HUES6 (cell line): ENCODE data around the gene EXOC3L2.

Source experiments
- H3K27ac ChIP-seq: 2 replicates; pipeline ENCODE4 v1.7.0; 2013; ENCODE audit warnings: low read depth, mild to moderate bottlenecking, low read length, inconsistent platforms
- H3K27me3 ChIP-seq: 2 replicates; pipeline ENCODE4 v1.6.1; 2013; ENCODE audit warnings: low read length; ENCODE audit not compliant: control insufficient read depth, insufficient read depth
- H3K36me3 ChIP-seq: 2 replicates; pipeline ENCODE4 v1.6.1; 2013; ENCODE audit warnings: low read length; ENCODE audit not compliant: control insufficient read depth, insufficient read depth
- H3K4me1 ChIP-seq: 2 replicates; pipeline ENCODE4 v1.6.1; 2013; ENCODE audit warnings: low read length; ENCODE audit not compliant: control insufficient read depth, insufficient read depth
- H3K4me3 ChIP-seq: 2 replicates; pipeline ENCODE4 v1.5.1; 2013; ENCODE audit warnings: low read depth, low read length
- H3K9ac ChIP-seq: one replicate; pipeline ENCODE4 v1.6.1; 2013; ENCODE audit warnings: mild to moderate bottlenecking, low read length
- H3K9me3 ChIP-seq: 2 replicates; pipeline ENCODE4 v1.6.1; 2013; ENCODE audit warnings: low read depth, low read length; ENCODE audit not compliant: control insufficient read depth, insufficient read depth

EXOC3L2 gene

DNA sequence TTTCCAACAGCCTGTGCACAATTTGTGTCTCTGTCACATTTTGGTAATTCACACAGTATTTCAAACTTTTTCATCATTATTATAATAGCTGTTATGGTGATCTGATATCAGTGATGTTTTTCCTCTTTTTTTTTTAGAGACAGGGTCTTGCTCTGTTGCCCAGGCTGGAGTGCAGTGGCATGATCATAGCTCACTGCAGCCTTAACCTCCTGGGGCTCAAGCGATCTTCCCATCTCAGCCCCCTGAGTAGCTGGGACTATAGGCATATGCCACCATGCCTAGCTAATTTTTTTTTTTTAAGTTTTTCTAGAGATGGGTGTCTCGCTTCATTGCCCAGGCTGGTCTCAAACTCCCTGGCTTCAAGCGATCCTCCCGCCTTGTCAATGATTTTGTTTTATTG, 11.6 kb upstream of the EXOC3L2 start:
- peaks cover 8% of the 10 kb centered on the region; the same call in 1 of the 2 replicates for H3K4me1 ChIP-seq
- no peak overlapping the region for H3K4me3 ChIP-seq
- no peak overlapping the region for H3K9ac ChIP-seq
- H3K27me3 ChIP-seq: no peaks in the 10 kb centered on the region
- H3K27ac ChIP-seq: no peak overlapping the region
- peaks cover 14% of the 10 kb centered on the region for H3K36me3 ChIP-seq
- H3K9me3 ChIP-seq: no peaks in the 10 kb centered on the region

- Histone ChIP-seq H3K36me3 (peaks cover 10% of the 10 kb centered on the region), H3K4me3 (no peak overlapping the region), H3K4me1 (peaks cover 8% of the 10 kb centered on the region; the same call in 1 of the 2 replicates), H3K27ac (no peak overlapping the region), H3K9me3 (no peaks in the 10 kb centered on the region), H3K27me3 (peaks cover 2% of the 10 kb centered on the region; the same call in 1 of the 2 replicates), H3K9ac (no peak overlapping the region)
Measured at GRCh38 chr19:45255611-45256157, 10.5 kb upstream of the EXOC3L2 start.

DNA sequence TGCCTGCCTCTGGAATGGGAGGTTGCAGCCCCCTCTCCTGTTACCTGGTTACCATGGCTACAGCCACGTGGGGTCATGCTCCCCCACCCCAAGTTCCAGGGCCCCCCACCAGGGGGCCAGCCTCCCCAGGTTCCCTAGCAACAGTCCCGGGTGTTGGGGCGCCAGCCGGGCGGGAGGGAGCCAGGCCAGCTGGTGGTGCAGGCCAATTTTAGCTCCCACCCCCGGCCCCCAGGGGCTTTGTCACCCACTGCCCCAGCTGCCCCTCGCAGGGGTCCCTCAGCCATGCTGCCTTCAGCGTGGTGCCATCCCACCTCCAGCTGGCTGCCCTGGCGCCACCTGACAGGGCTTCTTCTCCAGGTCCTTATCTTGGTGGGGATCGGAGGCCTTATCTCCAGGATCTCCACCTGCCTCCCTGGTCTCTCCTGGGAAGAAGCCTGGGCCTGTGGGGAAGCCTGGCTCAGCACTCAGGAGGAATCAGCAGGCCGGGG, 8.9 kb upstream of the EXOC3L2 start:
- Histone ChIP-seq H3K9ac (no peak overlapping the region), H3K27me3 (peaks cover 17% of the 10 kb centered on the region), H3K36me3 (peaks cover 10% of the 10 kb centered on the region), H3K4me1 (peaks cover 8% of the 10 kb centered on the region; the same call in 1 of the 2 replicates), H3K9me3 (no peaks in the 10 kb centered on the region), H3K27ac (no peak overlapping the region), H3K4me3 (no peak overlapping the region)

DNA sequence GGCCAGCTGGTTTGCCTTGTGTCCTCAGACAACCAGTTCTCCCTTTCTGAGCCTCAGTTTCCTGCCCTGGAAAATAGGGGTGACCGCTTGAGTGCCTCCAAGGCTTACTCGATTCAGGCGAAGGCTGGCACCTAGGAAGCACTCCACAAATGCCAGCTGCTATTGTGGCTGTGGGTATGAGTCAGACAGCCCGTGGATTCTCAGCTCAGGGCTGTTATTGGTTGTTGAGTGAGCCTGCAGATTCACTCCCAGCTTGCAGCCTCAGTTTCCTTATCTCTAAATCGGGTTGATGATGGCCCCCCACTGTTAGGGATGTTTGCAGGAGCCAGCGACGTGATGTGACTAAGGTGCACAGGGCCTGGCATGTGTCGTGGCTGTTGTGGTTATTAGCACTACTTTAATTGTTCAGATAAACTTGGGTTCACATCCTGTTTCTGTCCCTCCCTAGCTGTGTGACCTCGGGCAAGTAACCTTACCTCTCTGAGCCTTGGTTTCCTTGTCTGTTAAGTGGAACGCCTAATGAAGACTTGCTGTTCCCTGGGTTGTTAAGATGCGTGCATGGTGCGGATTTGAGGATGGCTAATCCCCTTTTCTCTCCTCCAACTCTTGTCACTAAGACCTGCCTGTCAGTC, 8.3 kb upstream of the EXOC3L2 start:
- no peaks in the 10 kb centered on the region for H3K9me3 ChIP-seq
- no peak overlapping the region for H3K27ac ChIP-seq
- H3K27me3 ChIP-seq: peaks cover 22% of the 10 kb centered on the region
- peaks cover 10% of the 10 kb centered on the region for H3K36me3 ChIP-seq
- no peak overlapping the region for H3K9ac ChIP-seq
- H3K4me3 ChIP-seq: no peak overlapping the region
- H3K4me1 ChIP-seq: peaks cover 8% of the 10 kb centered on the region; the same call in 1 of the 2 replicates

- Histone ChIP-seq H3K9me3 (no peaks in the 10 kb centered on the region), H3K27ac (no peak overlapping the region; the same call in 1 of the 2 replicates), H3K4me3 (peak overlapping the region; percentile 90), H3K36me3 (peaks cover 10% of the 10 kb centered on the region), H3K9ac (peak overlapping the region; percentile 64), H3K27me3 (peaks cover 22% of the 10 kb centered on the region), H3K4me1 (peaks cover 8% of the 10 kb centered on the region; the same call in 1 of the 2 replicates)
Measured at GRCh38 chr19:45251452-45252354, 6.5 kb upstream of the EXOC3L2 start.

DNA sequence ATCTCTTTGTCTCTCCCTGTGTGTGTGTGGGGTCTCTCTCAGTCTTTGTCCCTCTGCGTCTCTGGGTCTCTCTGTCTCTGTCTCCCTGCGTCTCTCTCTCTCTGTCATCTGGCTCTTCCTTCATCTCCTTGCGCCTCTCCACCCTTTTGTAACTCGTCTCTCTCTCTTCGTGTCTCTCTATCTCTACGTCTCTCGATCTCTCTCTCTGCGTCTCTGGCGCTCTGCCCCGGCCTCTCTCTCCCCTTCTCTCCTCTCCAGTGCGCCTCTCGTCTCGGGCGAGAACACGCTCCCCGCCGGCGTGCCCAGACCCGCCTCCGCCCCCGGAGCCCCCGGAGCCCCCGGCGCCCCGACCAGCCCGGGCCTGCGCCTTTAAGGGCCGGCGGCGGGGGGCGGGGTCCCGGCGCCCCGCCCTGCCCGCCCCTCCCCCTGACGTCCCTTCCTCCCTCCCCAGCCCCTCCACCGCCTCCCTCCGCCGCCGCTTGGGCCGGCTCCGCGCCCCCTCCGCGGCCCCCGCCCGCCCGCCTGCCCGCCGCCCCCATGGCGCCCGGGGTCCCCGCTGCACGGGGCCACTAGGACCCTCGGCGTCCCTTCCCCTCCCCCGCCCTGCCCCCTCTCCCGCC, 5.7 kb upstream of the EXOC3L2 start, which contains the start of gene MARK4:
Gene MARK4, plus strand, starts transcription at position 440 of the 620 bp plus-strand sequence. CDS start 318 bp downstream, outside the sequence.
- H3K4me1 ChIP-seq: peaks cover 8% of the 10 kb centered on the region; the same call in 1 of the 2 replicates
- peaks cover 22% of the 10 kb centered on the region for H3K27me3 ChIP-seq
- peak within 1 kb of the TSS; percentile 90 for H3K4me3 ChIP-seq
- H3K36me3 ChIP-seq: peaks cover 10% of the 10 kb centered on the region
- H3K9me3 ChIP-seq: no peaks in the 10 kb centered on the region
- no peak within 1 kb of the TSS; the same call in 1 of the 2 replicates for H3K27ac ChIP-seq
- H3K9ac ChIP-seq: peak within 1 kb of the TSS; percentile 64

DNA sequence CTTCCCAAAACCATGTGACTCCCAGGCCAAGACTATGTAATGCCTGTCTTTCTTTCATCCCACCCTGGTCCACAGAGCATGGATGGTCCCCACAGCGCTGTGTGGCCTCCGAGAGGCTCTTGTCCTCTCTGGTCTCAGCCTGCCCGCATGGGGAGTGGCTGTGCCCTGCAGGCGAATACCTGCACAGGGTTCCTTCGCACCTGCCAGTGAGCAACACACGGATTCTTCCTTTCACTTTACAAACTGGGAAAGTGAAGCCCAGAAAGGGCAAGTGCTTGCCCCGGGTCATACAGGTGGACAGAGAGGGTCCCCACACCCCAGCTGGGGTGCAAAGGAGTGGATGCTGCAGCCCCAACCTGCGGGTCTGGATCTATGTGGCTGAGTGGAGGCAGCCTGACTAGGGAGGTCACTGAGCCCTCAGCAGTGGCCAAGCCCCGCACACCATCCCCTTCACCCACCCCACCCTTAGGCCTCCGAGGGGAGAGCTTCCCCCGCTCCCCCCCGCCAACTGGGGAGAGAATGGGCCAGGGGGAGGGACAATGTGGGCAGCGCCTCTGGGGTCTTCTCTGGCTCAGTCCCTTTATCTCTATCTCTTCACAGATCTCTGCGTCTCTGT, 5.1 kb upstream of the EXOC3L2 start:
- peaks cover 13% of the 10 kb centered on the region; the same call in 1 of the 2 replicates for H3K4me1 ChIP-seq
- H3K4me3 ChIP-seq: peak overlapping the region; percentile 75

DNA sequence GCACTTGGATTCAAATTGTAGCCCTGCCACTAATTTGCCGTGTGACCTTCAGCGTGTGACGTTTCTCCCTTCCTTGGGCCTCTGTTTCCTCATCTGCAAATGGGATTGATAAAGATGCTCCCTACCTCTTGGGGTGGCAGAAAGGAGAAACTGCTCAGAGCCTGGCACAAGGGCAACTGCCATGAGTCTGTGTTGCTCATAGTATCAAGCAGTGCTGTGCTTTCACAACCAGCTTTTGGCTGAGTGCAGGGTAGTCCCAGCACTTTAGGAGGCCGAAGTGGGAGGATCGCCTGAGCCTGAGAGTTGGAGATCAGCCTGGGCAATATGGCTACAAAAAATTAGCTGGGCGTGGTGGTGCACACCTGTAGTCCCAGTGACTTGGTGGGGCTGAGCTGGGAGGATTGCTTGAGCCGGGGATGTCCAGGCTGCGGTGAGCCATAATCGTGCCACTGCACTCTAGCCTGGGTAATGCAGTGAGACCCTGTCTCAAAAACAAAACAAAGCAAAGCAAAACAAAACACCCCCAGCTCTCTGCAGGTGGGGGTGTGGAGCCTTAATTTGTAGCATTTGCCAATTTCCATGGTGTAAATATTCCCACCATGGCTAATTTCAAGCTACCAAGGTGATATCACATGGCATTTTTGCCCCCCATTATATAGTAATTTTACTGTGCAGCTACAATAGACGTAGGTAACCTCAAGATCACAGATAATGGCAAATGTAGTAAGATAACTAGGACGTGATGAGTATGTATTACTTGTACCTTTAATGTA, 4.2 kb upstream of the EXOC3L2 start:
- no peak overlapping the region for H3K9ac ChIP-seq
- H3K36me3 ChIP-seq: peaks cover 6% of the 10 kb centered on the region
- H3K27ac ChIP-seq: no peak overlapping the region
- no peak overlapping the region for H3K4me3 ChIP-seq
- H3K27me3 ChIP-seq: peaks cover 22% of the 10 kb centered on the region
- no peaks in the 10 kb centered on the region for H3K9me3 ChIP-seq
- H3K4me1 ChIP-seq: peaks cover 21% of the 10 kb centered on the region; the same call in 1 of the 2 replicates

More for the DNA sequence above, 5.1 kb upstream of the EXOC3L2 start:
- Histone ChIP-seq H3K27me3 (peaks cover 22% of the 10 kb centered on the region), H3K9me3 (no peaks in the 10 kb centered on the region), H3K27ac (no peak overlapping the region), H3K36me3 (peaks cover 10% of the 10 kb centered on the region), H3K9ac (no peak overlapping the region)

DNA sequence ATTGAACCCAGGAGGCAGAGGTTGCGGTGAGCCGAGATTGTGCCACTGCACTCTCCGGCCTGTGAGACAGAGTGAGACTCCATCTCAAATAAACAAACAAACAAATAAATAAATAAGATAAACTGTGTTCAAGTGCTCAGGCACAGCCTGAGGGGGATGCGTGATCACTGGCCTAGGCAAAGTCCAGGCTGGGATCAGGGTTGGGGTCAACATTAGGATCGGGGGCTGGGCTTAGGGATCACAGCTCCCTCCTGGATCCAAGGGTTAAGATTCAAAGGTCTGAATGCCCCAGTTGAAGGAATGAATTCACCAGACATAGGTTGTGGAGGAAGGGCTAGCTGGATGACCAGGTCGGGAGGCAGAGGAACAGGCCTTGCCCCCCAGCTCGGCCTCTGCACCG, 1.9 kb upstream of the EXOC3L2 start:
- Histone ChIP-seq H3K4me3 (no peak overlapping the region), H3K9ac (no peak overlapping the region), H3K36me3 (no peaks in the 10 kb centered on the region), H3K27me3 (peaks cover 25% of the 10 kb centered on the region), H3K4me1 (peaks cover 17% of the 10 kb centered on the region; the same call in 1 of the 2 replicates), H3K9me3 (no peaks in the 10 kb centered on the region), H3K27ac (no peak overlapping the region)
